NB4 (cell line): Measurements from ENCODE around the gene CD177.
"Not testable (repeated sequence)": the region's sequence is repeated elsewhere in the genome, so short reads cannot be mapped to it uniquely, and the experiment has no call there.

ENCODE experiments used
- DNase-seq: peaks from one replicate; pipeline ENCODE4 v3.0.0; 2010; ENCODE audit warnings: low read depth
- H3K4me3 ChIP-seq: one replicate; pipeline ENCODE4 v1.5.1; 2011; ENCODE audit warnings: mild to moderate bottlenecking, low read depth, low read length, moderate library complexity
- MYC ChIP-seq: IDR thresholded peaks from 2 replicates; pipeline ENCODE4 v1.6.1; 2011; ENCODE audit warnings: low read depth, low read length
- POLR2A ChIP-seq: IDR thresholded peaks from 2 replicates; pipeline ENCODE4 v1.6.1; 2011; ENCODE audit warnings: mild to moderate bottlenecking; ENCODE audit not compliant: insufficient read length; ENCODE audit errors: extremely low read depth
- TF ChIP-seq, protein P1 (sequence below): IDR thresholded peaks from 2 replicates; pipeline ENCODE4 v1.6.1; 2011; ENCODE audit warnings: low read depth, low read length
- TF ChIP-seq, protein P2 (sequence below): IDR thresholded peaks from one replicate; pipeline ENCODE4 v1.5.1; 2012; ENCODE audit warnings: low read depth, low read length

The CD177 gene

DNA sequence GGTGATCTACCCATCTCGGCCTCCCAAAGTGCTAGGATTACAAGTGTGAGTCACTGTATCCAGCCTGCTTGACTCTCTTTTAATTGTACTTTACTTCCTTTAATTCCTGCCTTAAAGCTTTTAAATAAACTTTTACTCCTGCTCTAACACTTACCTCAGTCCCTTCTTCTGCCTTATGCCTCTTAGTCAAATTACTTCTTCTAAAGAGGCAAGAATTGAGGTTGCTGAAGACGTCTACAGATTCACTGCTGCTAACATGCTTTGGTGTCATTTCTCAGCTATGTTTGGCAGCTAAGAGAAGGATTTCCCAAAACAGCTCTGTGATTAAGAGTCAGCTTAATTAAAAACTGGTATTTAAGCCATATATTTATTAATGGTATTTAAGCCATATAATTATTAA lies 32.9 kb upstream of the CD177 start:
- DNase-seq, result no peak
- H3K4me3 ChIP-seq, result no peak overlapping the region
- no peak for TF ChIP-seq MYC
- TF ChIP-seq, protein P1, sequence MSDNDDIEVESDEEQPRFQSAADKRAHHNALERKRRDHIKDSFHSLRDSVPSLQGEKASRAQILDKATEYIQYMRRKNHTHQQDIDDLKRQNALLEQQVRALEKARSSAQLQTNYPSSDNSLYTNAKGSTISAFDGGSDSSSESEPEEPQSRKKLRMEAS, result no peak
- TF ChIP-seq POLR2A, result no peak
- TF ChIP-seq, protein P2, sequence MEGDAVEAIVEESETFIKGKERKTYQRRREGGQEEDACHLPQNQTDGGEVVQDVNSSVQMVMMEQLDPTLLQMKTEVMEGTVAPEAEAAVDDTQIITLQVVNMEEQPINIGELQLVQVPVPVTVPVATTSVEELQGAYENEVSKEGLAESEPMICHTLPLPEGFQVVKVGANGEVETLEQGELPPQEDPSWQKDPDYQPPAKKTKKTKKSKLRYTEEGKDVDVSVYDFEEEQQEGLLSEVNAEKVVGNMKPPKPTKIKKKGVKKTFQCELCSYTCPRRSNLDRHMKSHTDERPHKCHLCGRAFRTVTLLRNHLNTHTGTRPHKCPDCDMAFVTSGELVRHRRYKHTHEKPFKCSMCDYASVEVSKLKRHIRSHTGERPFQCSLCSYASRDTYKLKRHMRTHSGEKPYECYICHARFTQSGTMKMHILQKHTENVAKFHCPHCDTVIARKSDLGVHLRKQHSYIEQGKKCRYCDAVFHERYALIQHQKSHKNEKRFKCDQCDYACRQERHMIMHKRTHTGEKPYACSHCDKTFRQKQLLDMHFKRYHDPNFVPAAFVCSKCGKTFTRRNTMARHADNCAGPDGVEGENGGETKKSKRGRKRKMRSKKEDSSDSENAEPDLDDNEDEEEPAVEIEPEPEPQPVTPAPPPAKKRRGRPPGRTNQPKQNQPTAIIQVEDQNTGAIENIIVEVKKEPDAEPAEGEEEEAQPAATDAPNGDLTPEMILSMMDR, result no peak

- H3K4me3 ChIP-seq, DNase-seq: not testable (repeated sequence)
Observed at GRCh38 chr19:43326761-43327160, 26.7 kb upstream of the CD177 start.

GRCh38 chr19:43328561-43328960 lies 24.9 kb upstream of the CD177 start:
- H3K4me3 ChIP-seq, result not testable (repeated sequence)

GRCh38 chr19:43329049-43329448 lies 24.4 kb upstream of the CD177 start:
- not testable (repeated sequence) for H3K4me3 ChIP-seq, DNase-seq

More at GRCh38 chr19:43328561-43328960, 24.9 kb upstream of the CD177 start:
- not testable (repeated sequence) for DNase-seq

GRCh38 chr19:43329989-43330388 lies 23.5 kb upstream of the CD177 start:
- TF ChIP-seq, protein P1, result no peak
- TF ChIP-seq POLR2A, result no peak
- no peak for TF ChIP-seq MYC
- TF ChIP-seq, protein P2, result no peak
- no peak for DNase-seq
- H3K4me3 ChIP-seq, result no peak overlapping the region

DNA sequence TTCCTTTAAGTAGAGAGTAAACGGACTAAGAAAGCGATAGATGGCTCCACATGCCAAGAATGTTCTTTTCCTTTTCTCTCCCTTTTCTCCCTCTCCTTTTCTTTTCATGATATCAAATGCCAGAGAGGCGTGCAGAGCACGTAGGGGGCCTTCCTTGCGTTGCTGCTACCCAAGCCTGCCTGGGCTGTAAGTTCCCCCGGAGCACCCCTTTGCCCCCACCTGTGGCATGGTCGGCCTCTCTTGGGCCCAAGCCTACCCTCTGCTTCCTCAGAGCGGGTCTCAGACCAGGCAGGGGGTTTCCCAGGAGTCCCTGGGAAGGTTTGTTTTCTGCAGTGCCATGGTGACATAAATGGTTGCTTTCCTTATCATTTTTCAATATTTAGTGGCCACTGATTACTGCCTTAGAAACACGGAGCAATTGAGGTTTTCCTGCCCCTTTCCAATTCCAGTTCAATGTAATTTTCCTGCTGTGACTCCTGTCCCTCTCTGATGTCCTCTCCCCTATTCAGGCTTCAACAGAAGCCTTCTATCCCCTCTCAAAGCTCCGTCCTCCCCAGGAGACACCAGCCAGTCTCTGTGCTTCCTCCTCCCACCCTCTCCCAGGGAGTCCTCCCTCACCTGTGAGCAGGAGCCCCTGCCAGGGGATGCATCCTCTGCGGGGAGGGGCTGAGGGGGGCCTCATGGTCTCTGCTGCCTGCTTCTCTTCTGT lies 22.6 kb upstream of the CD177 start:
- TF ChIP-seq POLR2A (no peak), MYC (no peak)
- TF ChIP-seq, protein P1, result no peak
- TF ChIP-seq, protein P2, result no peak

GRCh38 chr19:43331435-43332010 lies 22.0 kb upstream of the CD177 start:
- H3K4me3 ChIP-seq, result no peak overlapping the region
- no peak for DNase-seq
- TF ChIP-seq, protein P1, result no peak
- TF ChIP-seq, protein P2, result no peak
- TF ChIP-seq POLR2A (no peak), MYC (no peak)

More for the DNA sequence above, 22.6 kb upstream of the CD177 start:
- no peak for DNase-seq
- no peak overlapping the region for H3K4me3 ChIP-seq
